Duodenal mucosa (tissue), 2 donors: ENCODE results near the gene ZNF92.
"Not testable (repeated sequence)": the region's sequence is repeated elsewhere in the genome, so short reads cannot be mapped to it uniquely, and the experiment has no call there.

Experiments used
- H3K27ac ChIP-seq: one replicate; pipeline ENCODE4 v1.7.0; 2013; ENCODE audit warnings: low read depth, low read length
- H3K27me3 ChIP-seq, 2 donors: one replicate each; pipeline ENCODE4 v1.7.0; 2013; ENCODE audit warnings: low read length in 2 of 2, control low read depth in 1 of 2; ENCODE audit not compliant: insufficient read depth in 2 of 2, control insufficient read depth in 1 of 2
- H3K36me3 ChIP-seq, 2 donors: one replicate each; pipeline ENCODE4 v1.7.0; 2013; ENCODE audit warnings: low read length in 2 of 2, control low read depth in 1 of 2; ENCODE audit not compliant: insufficient read depth in 2 of 2, control insufficient read depth in 1 of 2
- H3K4me1 ChIP-seq, 2 donors: one replicate each; pipeline ENCODE4 v1.7.0; 2013; ENCODE audit warnings: low read length in 2 of 2, control low read depth in 1 of 2; ENCODE audit not compliant: insufficient read depth in 2 of 2, control insufficient read depth in 1 of 2
- H3K4me3 ChIP-seq, 2 donors: one replicate each; pipeline ENCODE4 v1.7.0; 2013; ENCODE audit warnings: low read length in 2 of 2, low read depth in 1 of 2
- H3K9ac ChIP-seq, 2 donors: one replicate each; pipeline ENCODE4 v1.7.0; 2013; ENCODE audit warnings: low read length in 2 of 2, low read depth in 1 of 2
- H3K9me3 ChIP-seq, 2 donors: one replicate each; pipeline ENCODE4 v1.7.0; 2013; ENCODE audit warnings: low read length in 2 of 2, control low read depth in 1 of 2; ENCODE audit not compliant: control insufficient read depth in 1 of 2

ZNF92 gene

GRCh38 chr7:65381742-65382141 lies 8.1 kb downstream of the ZNF92 start:
- no peak overlapping the region for H3K4me3 ChIP-seq
- H3K9ac ChIP-seq: no peak overlapping the region
- no peaks in the 10 kb centered on the region for H3K9me3 ChIP-seq
- no peaks in the 10 kb centered on the region for H3K27me3 ChIP-seq
- H3K4me1 ChIP-seq: no peaks in the 10 kb centered on the region
- peaks cover 0 to 6% of the 10 kb centered on the region in 2 donors for H3K36me3 ChIP-seq
- no peak overlapping the region for H3K27ac ChIP-seq

DNA sequence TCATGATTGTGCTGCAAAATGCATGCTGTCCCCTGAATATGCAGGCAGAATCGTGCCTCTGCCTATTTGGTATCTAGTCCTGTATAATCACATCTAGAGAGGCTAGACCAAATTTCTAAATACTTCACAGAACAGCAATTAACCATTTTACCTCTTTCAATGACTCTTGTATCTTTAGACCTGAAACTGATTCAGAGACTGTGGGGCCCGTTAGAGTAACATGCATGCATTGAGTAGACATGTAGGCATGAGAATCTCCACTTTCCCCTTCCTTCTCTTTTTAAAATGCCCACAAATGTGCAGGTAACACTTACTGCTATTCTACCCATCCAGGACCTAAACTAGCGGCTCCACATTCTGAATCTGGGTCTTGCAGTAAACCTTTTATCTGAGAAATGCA lies 8.8 kb downstream of the ZNF92 start:
- Histone ChIP-seq H3K27me3 (no peaks in the 10 kb centered on the region), H3K9me3 (no peaks in the 10 kb centered on the region), H3K36me3 (peaks cover 0 to 8% of the 10 kb centered on the region in 2 donors)

GRCh38 chr7:65387891-65388290 lies 14.2 kb downstream of the ZNF92 start:
- no peaks in the 10 kb centered on the region for H3K27me3 ChIP-seq
- peaks cover 6 to 22% of the 10 kb centered on the region in 2 donors for H3K36me3 ChIP-seq
- no peak overlapping the region for H3K9ac ChIP-seq
- H3K27ac ChIP-seq: no peak overlapping the region
- no peaks in the 10 kb centered on the region for H3K4me1 ChIP-seq
- H3K9me3 ChIP-seq: no peaks in the 10 kb centered on the region
- H3K4me3 ChIP-seq: no peak overlapping the region

More for the DNA sequence above, 8.8 kb downstream of the ZNF92 start:
- no peak overlapping the region for H3K27ac ChIP-seq
- no peaks in the 10 kb centered on the region for H3K4me1 ChIP-seq
- H3K4me3 ChIP-seq: no peak overlapping the region
- H3K9ac ChIP-seq: no peak overlapping the region

DNA sequence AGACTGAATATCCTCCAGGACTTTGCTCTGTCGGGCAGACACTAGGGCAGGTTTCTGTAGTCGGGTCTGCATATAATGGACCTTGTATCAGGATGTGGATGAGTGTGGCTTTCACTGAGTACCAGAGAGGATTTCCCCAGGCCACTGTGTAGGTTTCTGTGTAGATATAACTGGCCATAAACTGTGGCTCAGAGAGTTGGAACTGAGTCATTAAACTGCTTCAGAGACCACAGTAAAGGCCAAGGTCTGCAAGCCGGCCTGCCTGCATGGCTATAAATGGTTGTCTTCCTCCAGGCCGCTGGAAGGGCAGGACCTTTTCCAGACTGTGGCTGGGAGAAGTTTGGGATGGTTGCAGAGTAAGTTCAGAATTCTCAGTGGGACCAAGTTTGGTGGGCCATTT lies 16.9 kb downstream of the ZNF92 start:
- Histone ChIP-seq H3K4me1 (no peaks in the 10 kb centered on the region), H3K36me3 (peaks cover 6 to 32% of the 10 kb centered on the region in 2 donors), H3K9ac (no peak overlapping the region), H3K9me3 (no peaks in the 10 kb centered on the region), H3K4me3 (no peak overlapping the region), H3K27me3 (no peaks in the 10 kb centered on the region), H3K27ac (no peak overlapping the region)

GRCh38 chr7:65397730-65398142 lies 24.1 kb downstream of the ZNF92 start:
- no peaks in the 10 kb centered on the region for H3K4me1 ChIP-seq
- no peaks in the 10 kb centered on the region for H3K27me3 ChIP-seq
- peaks cover 5 to 38% of the 10 kb centered on the region in 2 donors for H3K36me3 ChIP-seq
- H3K27ac ChIP-seq: no peak overlapping the region
- H3K9ac ChIP-seq: no peak overlapping the region
- H3K4me3 ChIP-seq: no peak overlapping the region
- peaks cover 6 to 10% of the 10 kb centered on the region in 2 donors for H3K9me3 ChIP-seq

- not testable (repeated sequence) for H3K4me1 ChIP-seq, H3K9ac ChIP-seq, H3K27me3 ChIP-seq, H3K27ac ChIP-seq, H3K4me3 ChIP-seq
- Histone ChIP-seq H3K36me3 (peaks cover 5 to 35% of the 10 kb centered on the region in 2 donors), H3K9me3 (peaks cover 6 to 17% of the 10 kb centered on the region in 2 donors)
Observed at GRCh38 chr7:65398671-65399070, 25.0 kb downstream of the ZNF92 start.

DNA sequence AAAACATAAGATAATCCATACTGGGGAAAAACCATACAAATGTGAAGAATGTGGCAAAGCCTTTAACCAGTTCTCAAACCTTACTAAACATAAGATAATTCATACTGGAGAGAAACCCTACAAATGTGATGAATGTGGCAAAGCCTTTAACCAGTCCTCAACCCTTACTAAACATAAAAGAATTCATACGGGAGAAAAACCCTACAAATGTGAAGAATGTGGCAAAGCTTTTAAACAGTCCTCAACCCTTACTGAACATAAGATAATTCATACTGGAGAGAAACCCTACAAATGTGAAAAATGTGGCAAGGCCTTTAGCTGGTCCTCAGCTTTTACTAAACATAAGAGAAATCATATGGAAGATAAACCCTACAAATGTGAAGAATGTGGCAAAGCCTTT lies 25.4 kb downstream of the ZNF92 start:
- not testable (repeated sequence) for H3K4me1 ChIP-seq, H3K4me3 ChIP-seq, H3K9ac ChIP-seq, H3K27me3 ChIP-seq, H3K27ac ChIP-seq
- H3K9me3 ChIP-seq: peaks cover 11 to 21% of the 10 kb centered on the region in 2 donors
- peaks cover 5 to 35% of the 10 kb centered on the region in 2 donors for H3K36me3 ChIP-seq

- Histone ChIP-seq H3K9me3 (peaks cover 32 to 44% of the 10 kb centered on the region in 2 donors), H3K4me3 (no peak overlapping the region), H3K4me1 (no peaks in the 10 kb centered on the region), H3K27ac (no peak overlapping the region), H3K36me3 (peaks cover 0 to 8% of the 10 kb centered on the region in 2 donors), H3K9ac (no peak overlapping the region), H3K27me3 (no peaks in the 10 kb centered on the region)
Observed at GRCh38 chr7:65404020-65404419, 30.4 kb downstream of the ZNF92 start.

- H3K27ac ChIP-seq, H3K27me3 ChIP-seq, H3K4me1 ChIP-seq, H3K4me3 ChIP-seq, H3K9ac ChIP-seq, H3K36me3 ChIP-seq: not testable (repeated sequence)
- peaks cover 32 to 38% of the 10 kb centered on the region in 2 donors for H3K9me3 ChIP-seq
Observed at GRCh38 chr7:65406706-65407105, 33.1 kb downstream of the ZNF92 start.

DNA sequence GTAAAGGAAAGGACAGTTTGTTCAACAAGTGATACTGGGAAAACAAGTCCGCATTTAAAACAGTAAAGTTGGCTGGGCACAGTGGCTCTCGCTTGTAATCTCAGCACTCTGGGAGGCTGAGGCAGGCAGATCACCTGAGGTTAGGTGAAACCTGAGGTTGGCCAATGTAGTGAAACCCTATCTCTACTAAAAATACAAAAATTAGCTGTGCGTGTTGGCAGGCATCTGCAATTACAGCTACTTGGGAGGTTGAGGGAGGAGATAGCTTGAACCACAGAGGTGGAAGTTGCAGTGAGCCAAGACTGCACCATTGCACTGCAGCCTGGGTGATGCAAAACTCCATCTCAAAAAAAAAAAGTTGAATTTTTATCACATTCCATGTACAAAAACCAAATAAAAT lies 35.7 kb downstream of the ZNF92 start:
- no peaks in the 10 kb centered on the region for H3K36me3 ChIP-seq
- H3K4me1 ChIP-seq: no peaks in the 10 kb centered on the region
- no peak overlapping the region for H3K27ac ChIP-seq
- H3K9me3 ChIP-seq: peaks cover 21 to 30% of the 10 kb centered on the region in 2 donors
- H3K27me3 ChIP-seq: no peaks in the 10 kb centered on the region
- no peak overlapping the region for H3K4me3 ChIP-seq
- H3K9ac ChIP-seq: no peak overlapping the region

- H3K4me1 ChIP-seq: no peaks in the 10 kb centered on the region
Observed at GRCh38 chr7:65411249-65411648, 37.6 kb downstream of the ZNF92 start.

More at GRCh38 chr7:65411249-65411648, 37.6 kb downstream of the ZNF92 start:
- Histone ChIP-seq H3K4me3 (no peak overlapping the region), H3K27ac (no peak overlapping the region), H3K9ac (no peak overlapping the region), H3K36me3 (no peaks in the 10 kb centered on the region), H3K9me3 (peaks cover 10 to 12% of the 10 kb centered on the region in 2 donors), H3K27me3 (no peaks in the 10 kb centered on the region)
